OCI-LY1 (cell line): ENCODE results near the gene LEKR1.

ENCODE experiments used
- H2AFZ ChIP-seq: fragments of 200-600 bp; sonication (generic), shearing (Covaris generic); 2 replicates; pipeline ENCODE4 v1.6.0; 2014; ENCODE audit warnings: antibody characterized with exemption, mild to moderate bottlenecking, low read length
- H3F3A ChIP-seq: fragments of 200-600 bp; sonication (generic), shearing (Covaris generic); 2 replicates; pipeline ENCODE4 v1.6.0; 2014; ENCODE audit warnings: mild to moderate bottlenecking, antibody characterized with exemption, low read length, moderate library complexity; ENCODE audit not compliant: insufficient read depth
- H3K27ac ChIP-seq: fragments of 200-600 bp; sonication (generic); 2 replicates; pipeline ENCODE4 v1.5.1; 2014; ENCODE audit warnings: low read length, mixed run types, mild to moderate bottlenecking, low read depth; ENCODE audit not compliant: poor library complexity, severe bottlenecking
- H3K27me3 ChIP-seq: fragments of 200-600 bp; sonication (generic); 2 replicates; pipeline ENCODE4 v1.6.0; 2014; ENCODE audit warnings: antibody characterized with exemption, mild to moderate bottlenecking, low read length, moderate library complexity; ENCODE audit not compliant: insufficient read depth
- H3K36me3 ChIP-seq: fragments of 200-600 bp; sonication (generic); 2 replicates; pipeline ENCODE4 v1.6.1; 2014; ENCODE audit warnings: mild to moderate bottlenecking, antibody characterized with exemption, low read length, moderate library complexity, mixed read lengths; ENCODE audit not compliant: insufficient read depth
- H3K4me1 ChIP-seq: fragments of 200-600 bp; sonication (generic); 2 replicates; pipeline ENCODE4 v1.5.1; 2014; ENCODE audit warnings: mild to moderate bottlenecking, low read length, moderate library complexity; ENCODE audit not compliant: insufficient read depth, severe bottlenecking
- H3K4me2 ChIP-seq: fragments of 200-600 bp; sonication (generic), shearing (Covaris generic); 2 replicates; pipeline ENCODE4 v1.6.1; 2014; ENCODE audit warnings: low read length
- H3K4me3 ChIP-seq: fragments of 200-600 bp; sonication (generic); 2 replicates; pipeline ENCODE4 v1.5.1; 2014; ENCODE audit warnings: low read length, low read depth, mild to moderate bottlenecking, mixed read lengths; ENCODE audit not compliant: poor library complexity, severe bottlenecking
- H3K79me2 ChIP-seq: fragments of 200-600 bp; shearing (Covaris generic); 2 replicates; pipeline ENCODE4 v1.6.1; 2016; ENCODE audit warnings: mixed run types, low read length, mixed read lengths; ENCODE audit not compliant: insufficient read depth
- H3K9ac ChIP-seq: fragments of 200-600 bp; sonication (generic), shearing (Covaris generic); 2 replicates; pipeline ENCODE4 v1.6.1; 2014; ENCODE audit warnings: mild to moderate bottlenecking, low read length, mixed read lengths
- H3K9me2 ChIP-seq: fragments of 200-600 bp; sonication (generic), shearing (Covaris generic); 2 replicates; pipeline ENCODE4 v1.6.1; 2014; ENCODE audit warnings: low read depth, mild to moderate bottlenecking, low read length, mixed read lengths
- H3K9me3 ChIP-seq: fragments of 200-600 bp; shearing (Covaris generic); 2 replicates; pipeline ENCODE4 v1.6.1; 2014; ENCODE audit warnings: low read length, mixed read lengths
- H4K20me1 ChIP-seq: fragments of 200-600 bp; sonication (generic), shearing (Covaris generic); 2 replicates; pipeline ENCODE4 v1.6.0; 2016; ENCODE audit warnings: mild to moderate bottlenecking, low read length; ENCODE audit not compliant: insufficient read depth
- CTCF ChIP-seq: fragments of 200-600 bp; sonication (generic), shearing (Covaris generic); IDR thresholded peaks from 2 replicates; pipeline ENCODE4 v1.5.1; 2017; ENCODE audit warnings: mild to moderate bottlenecking, antibody characterized with exemption, low read length, moderate library complexity, mixed read lengths
- EZH2 ChIP-seq: fragments of 200-600 bp; sonication (generic), shearing (Covaris generic); IDR thresholded peaks from 2 replicates; pipeline ENCODE4 v1.8.0; 2017; ENCODE audit warnings: borderline replicate concordance, mixed run types, mild to moderate bottlenecking, antibody characterized with exemption, low read length, moderate library complexity, mixed read lengths

The LEKR1 gene

DNA sequence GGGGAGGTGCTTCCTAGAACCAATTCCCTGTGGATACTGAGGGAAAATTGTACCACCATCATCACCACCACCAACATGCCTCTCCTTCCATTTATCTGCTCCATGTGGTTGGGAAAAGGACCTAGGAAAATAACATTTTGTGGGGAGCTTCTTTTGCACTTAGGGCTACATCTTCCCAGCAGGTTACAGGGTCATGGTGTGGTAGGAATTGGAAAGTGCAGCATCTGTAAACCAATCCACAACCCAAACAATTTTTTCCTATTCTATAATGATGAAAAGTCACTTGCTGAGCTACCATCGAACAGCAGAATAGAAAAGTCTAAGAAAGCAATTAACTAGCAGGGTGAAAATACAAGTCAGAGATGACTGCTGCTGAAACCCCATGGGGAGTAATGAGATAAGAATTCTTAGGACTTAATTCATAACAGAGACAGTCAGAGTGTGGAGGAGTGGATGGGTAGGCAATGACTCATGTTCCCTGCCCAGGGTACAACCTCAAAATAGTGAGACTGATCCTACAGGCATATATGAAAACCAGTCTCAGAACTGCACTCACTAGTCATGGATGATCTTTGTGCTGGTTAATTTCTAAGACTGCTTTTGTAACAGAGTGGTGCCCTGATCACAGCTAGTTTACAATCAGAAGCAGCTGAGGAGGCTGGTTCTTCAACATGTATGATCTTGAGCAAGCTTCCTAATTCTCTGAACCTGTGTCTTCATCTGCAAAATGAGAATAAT is 38.1 kb upstream of the LEKR1 start:
- Histone ChIP-seq H3K27me3 (no peaks in the 10 kb centered on the region), H3K9me2 (no peaks in the 10 kb centered on the region), H3K4me1 (peaks cover under 1% of the 10 kb centered on the region), H3K4me3 (no peak overlapping the region), H3K36me3 (peaks cover 15% of the 10 kb centered on the region), H3K9ac (no peak overlapping the region), H3K4me2 (no peak overlapping the region), H2AFZ (no peak overlapping the region), H3K27ac (no peak overlapping the region), H3K9me3 (no peaks in the 10 kb centered on the region), H4K20me1 (no peaks in the 10 kb centered on the region), H3F3A (no peaks in the 10 kb centered on the region), H3K79me2 (no peaks in the 10 kb centered on the region)
- no peak for TF ChIP-seq EZH2
- no peak for TF ChIP-seq CTCF

DNA sequence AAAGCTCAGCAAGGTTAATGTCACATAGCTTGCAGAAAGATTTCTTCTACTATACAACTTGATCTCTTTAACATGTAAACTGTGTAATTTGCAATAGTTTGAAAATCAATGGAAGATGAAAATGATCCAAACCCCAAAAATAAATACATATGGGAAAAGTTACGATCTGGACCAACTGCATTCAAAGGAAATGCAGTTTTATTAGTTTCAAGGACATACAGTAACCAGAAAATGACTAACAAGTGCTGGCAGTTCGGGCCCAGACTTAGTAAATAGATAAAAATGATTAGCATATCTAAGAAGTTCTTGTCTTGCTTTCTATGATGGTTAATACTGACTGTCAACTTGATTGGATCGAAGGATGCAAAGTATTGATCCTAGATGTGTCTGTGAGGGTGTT is 37.3 kb upstream of the LEKR1 start:
- Histone ChIP-seq H4K20me1 (no peaks in the 10 kb centered on the region), H3K36me3 (peaks cover 15% of the 10 kb centered on the region), H3K9me3 (no peaks in the 10 kb centered on the region), H3K27ac (no peak overlapping the region), H3K79me2 (peaks cover 4% of the 10 kb centered on the region; the same call in 1 of the 2 replicates), H3K27me3 (no peaks in the 10 kb centered on the region), H3K9ac (no peak overlapping the region), H2AFZ (no peak overlapping the region), H3K4me3 (no peak overlapping the region), H3F3A (no peaks in the 10 kb centered on the region), H3K9me2 (no peaks in the 10 kb centered on the region), H3K4me1 (peaks cover 7% of the 10 kb centered on the region), H3K4me2 (no peak overlapping the region)
- no peak for TF ChIP-seq EZH2
- no peak for TF ChIP-seq CTCF

DNA sequence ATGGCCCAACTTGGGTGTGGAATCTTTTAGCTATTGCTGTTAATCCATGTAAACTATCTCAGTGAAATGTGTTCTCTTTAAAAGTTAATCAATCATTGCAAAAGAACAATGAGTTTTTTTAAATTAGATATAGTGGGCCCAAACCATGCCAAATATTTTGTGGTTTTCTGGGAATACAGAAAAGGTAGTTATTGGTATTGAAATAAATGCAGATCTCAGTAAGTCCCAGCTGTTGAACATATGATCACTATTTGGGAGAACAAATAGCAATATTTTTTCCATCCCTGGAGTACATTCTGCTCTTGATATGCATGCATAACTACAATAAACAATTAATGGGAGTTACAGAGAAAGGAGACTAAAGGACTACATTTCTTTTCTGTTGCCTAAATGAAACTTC is 36.0 kb upstream of the LEKR1 start:
- Histone ChIP-seq H3F3A (no peaks in the 10 kb centered on the region), H3K9ac (no peak overlapping the region), H3K27me3 (no peaks in the 10 kb centered on the region), H3K9me3 (no peaks in the 10 kb centered on the region), H3K4me2 (no peak overlapping the region), H3K79me2 (peaks cover 4% of the 10 kb centered on the region; the same call in 1 of the 2 replicates), H3K27ac (no peak overlapping the region), H3K36me3 (peaks cover 15% of the 10 kb centered on the region), H3K4me3 (no peak overlapping the region), H4K20me1 (no peaks in the 10 kb centered on the region), H2AFZ (no peak overlapping the region), H3K4me1 (peaks cover 7% of the 10 kb centered on the region), H3K9me2 (no peaks in the 10 kb centered on the region)
- no peak for TF ChIP-seq EZH2
- TF ChIP-seq CTCF, result no peak
